PC-3 (cell line): ENCODE measurements around the gene RCHY1. TPM values are rescaled to one million over a fixed set of nuclear protein-coding genes. Genes with fewer than 3 reads are reported as not detected.

ENCODE experiments used
- ATAC-seq: fragments of 200-7000 bp; cut with Tn5 transposase; 2 replicates; pipeline ENCODE4 v1.9.1; 2020; ENCODE audit warnings: mild to moderate bottlenecking, moderate library complexity
- BruUV-seq: library from RNA; stranded (reverse); fragments of 400-500 nt; replicated peaks from 2 replicates; lab custom pipeline; 2021; lab: Mats Ljungman, UMichigan
- CTCF ChIA-PET: fragments of 300-600 bp; sonication (Branson Sonifier 250); formaldehyde crosslinking; loops from one replicate; lab custom pipeline; 2022; ENCODE audit warnings: antibody characterized with exemption; lab: Charles Lee
- POLR2A ChIA-PET: fragments of 300-600 bp; sonication (Branson Sonifier 250); formaldehyde crosslinking; loops from one replicate; lab custom pipeline; 2022; ENCODE audit warnings: antibody characterized with exemption; ENCODE audit not compliant: unreplicated experiment; lab: Charles Lee
- DNase-seq: peaks from one replicate; pipeline ENCODE4 v3.0.0-alpha.2; 2015
- H2AFZ ChIP-seq: fragments of 300-600 bp; sonication (generic); 2 replicates; pipeline ENCODE4 v1.6.0; 2016; ENCODE audit warnings: antibody characterized with exemption, low read length
- H3F3A ChIP-seq: fragments of 300-600 bp; sonication (generic); one replicate; pipeline ENCODE4 v1.6.0; 2017; ENCODE audit warnings: antibody characterized with exemption, low read length, control low read depth, mild to moderate bottlenecking; ENCODE audit not compliant: unreplicated experiment
- H3K27ac ChIP-seq: fragments of 300-600 bp; sonication (generic); 2 replicates; pipeline ENCODE4 v1.5.1; 2016; ENCODE audit warnings: mild to moderate bottlenecking, low read length
- H3K27me3 ChIP-seq: fragments of 300-600 bp; sonication (generic); 2 replicates; pipeline ENCODE4 v1.6.1; 2016; ENCODE audit warnings: low read length, mixed read lengths
- H3K36me3 ChIP-seq: fragments of 300-600 bp; sonication (generic); 2 replicates; pipeline ENCODE4 v1.6.1; 2016; ENCODE audit warnings: low read depth, mixed run types, low read length, mixed read lengths
- H3K4me1 ChIP-seq: fragments of 300-600 bp; sonication (generic); 2 replicates; pipeline ENCODE4 v1.5.1; 2016; ENCODE audit warnings: low read length; ENCODE audit not compliant: insufficient read depth
- H3K4me2 ChIP-seq: fragments of 300-600 bp; sonication (generic); 2 replicates; pipeline ENCODE4 v1.6.0; 2016; ENCODE audit warnings: low read length
- H3K4me3 ChIP-seq: fragments of 300-600 bp; sonication (generic); 2 replicates; pipeline ENCODE4 v1.5.1; 2016; ENCODE audit warnings: mild to moderate bottlenecking, low read length, mixed read lengths
- H3K79me2 ChIP-seq: fragments of 300-600 bp; sonication (generic); 2 replicates; pipeline ENCODE4 v1.6.1; 2017; ENCODE audit warnings: low read length, mixed read lengths
- H3K9ac ChIP-seq: fragments of 300-600 bp; sonication (generic); 2 replicates; pipeline ENCODE4 v1.6.0; 2016; ENCODE audit warnings: mild to moderate bottlenecking, low read length
- H3K9me2 ChIP-seq: fragments of 300-600 bp; sonication (generic); replicated peaks from 2 replicates; pipeline ENCODE4 v1.6.1; 2016; ENCODE audit warnings: mixed run types, low read length, mixed read lengths
- H3K9me3 ChIP-seq: fragments of 300-600 bp; sonication (generic); 2 replicates; pipeline ENCODE4 v1.6.1; 2016; ENCODE audit warnings: low read length, mixed read lengths
- H4K20me1 ChIP-seq: fragments of 300-600 bp; sonication (generic); 2 replicates; pipeline ENCODE4 v1.6.1; 2016; ENCODE audit warnings: low read length, mixed read lengths
- CTCF ChIP-seq: fragments of 300-600 bp; sonication (generic); conservative IDR thresholded peaks from 2 replicates; pipeline ENCODE4 v1.5.1; 2017; ENCODE audit warnings: antibody characterized with exemption, low read depth, mild to moderate bottlenecking, low read length
- EZH2 ChIP-seq: fragments of 300-600 bp; sonication (generic); IDR thresholded peaks from one replicate; pipeline ENCODE4 v1.6.1; 2017; ENCODE audit warnings: antibody characterized with exemption, mild to moderate bottlenecking, low read length; ENCODE audit not compliant: unreplicated experiment
- EZH2phosphoT487 ChIP-seq: fragments of 300-600 bp; sonication (generic); IDR thresholded peaks from 2 replicates; pipeline ENCODE4 v1.6.1; 2018; ENCODE audit warnings: mild to moderate bottlenecking, antibody characterized with exemption, low read length, borderline replicate concordance
- intact Hi-C: fragments of 100-400 bp; cut with micrococcal nuclease; formaldehyde crosslinking; loops from 2 replicates; pipeline ENCODE4 v1.9.0; 2023
- total RNA-seq: library from RNA; depleted of rRNA; stranded (reverse); fragments of >200 nt; gene quantifications from 2 replicates; pipeline ENCODE4 v1.2.3, GENCODE V29; 2014; rRNA removed

The RCHY1 gene
- total RNA-seq, 1 experiment from 2014 or later, result 18.2 TPM

- TF ChIP-seq CTCF (peak; percentile 53), EZH2 (no peak)
- no TSS peak for BruUV-seq
- Histone ChIP-seq H2AFZ (no peak overlapping the region), H3K27me3 (peaks cover 9% of the 10 kb centered on the region; the same call in 1 of the 2 replicates), H3K36me3 (no peaks in the 10 kb centered on the region), H3K4me2 (no peak overlapping the region), H3K4me3 (no peak overlapping the region), H3F3A (no peaks in the 10 kb centered on the region), H3K4me1 (no peaks in the 10 kb centered on the region), H3K9me3 (no peaks in the 10 kb centered on the region), H3K27ac (no peak overlapping the region), H3K9me2 (no peaks in the 10 kb centered on the region), H3K79me2 (no peaks in the 10 kb centered on the region), H4K20me1 (no peaks in the 10 kb centered on the region), H3K9ac (no peak overlapping the region)
- POLR2A ChIA-PET, result no interaction called here
- CTCF ChIA-PET, result interaction anchor here (0.6 kb wide), 1 partner anchor 415 kb away, joined by 3 read pairs; no protein-coding TSS in a partner anchor
- DNase-seq, result peak; percentile 43
- intact Hi-C loops, result no loop called here
- ATAC-seq, result peak; percentile 54; the same call in 1 of the 2 replicates
Observed at GRCh38 chr4:75432683-75433082, 81.5 kb downstream of the RCHY1 start.

GRCh38 chr4:75429208-75429607 lies 85.0 kb downstream of the RCHY1 start:
- no peaks in the 10 kb centered on the region for H3K9me2 ChIP-seq
- no peaks in the 10 kb centered on the region; the same call in 1 of the 2 replicates for H3K27me3 ChIP-seq
- no peak overlapping the region for H2AFZ ChIP-seq
- DNase-seq (peak; percentile 2), ATAC-seq (no peak)
- no peaks in the 10 kb centered on the region for H3K79me2 ChIP-seq
- H3K27ac ChIP-seq, result no peak overlapping the region
- ChIA-PET POLR2A (no interaction called here), CTCF (no interaction called here)
- no peaks in the 10 kb centered on the region for H4K20me1 ChIP-seq
- no peak overlapping the region for H3K4me3 ChIP-seq
- no peak overlapping the region for H3K4me2 ChIP-seq
- no peaks in the 10 kb centered on the region for H3K36me3 ChIP-seq
- no peaks in the 10 kb centered on the region for H3K9me3 ChIP-seq
- no peaks in the 10 kb centered on the region for H3F3A ChIP-seq
- intact Hi-C loops, result no loop called here
- H3K4me1 ChIP-seq, result no peaks in the 10 kb centered on the region
- BruUV-seq, result no TSS peak
- no peak for TF ChIP-seq EZH2phosphoT487
- TF ChIP-seq CTCF, result no peak
- no peak for TF ChIP-seq EZH2
- H3K9ac ChIP-seq, result no peak overlapping the region

Other genes with a start within 250 kb of the RCHY1 start
- 5.2 and 8.7 TPM in 2 replicates for gene THAP6, start 70 bp upstream of the RCHY1 start, total RNA-seq
- gene ODAPH, start 41.7 kb upstream of the RCHY1 start, total RNA-seq, result not detected in 2 replicates
- gene CDKL2, start 116.1 kb upstream of the RCHY1 start, total RNA-seq, result 0.55 and 0.69 TPM in 2 replicates
- gene G3BP2, start 159.0 kb upstream of the RCHY1 start, total RNA-seq, result 63.2 and 68.7 TPM in 2 replicates
- gene USO1, start 210.2 kb upstream of the RCHY1 start, total RNA-seq, result 29.9 and 34.3 TPM in 2 replicates